SW 1271 (cell line): ENCODE data around the gene CNOT1.
"Not testable (repeated sequence)": the region's sequence is repeated elsewhere in the genome, so short reads cannot be mapped to it uniquely, and the experiment has no call there.

Experiments
- DNase-seq, 2 experiments: peaks; one replicate each; lab custom pipeline; 2025; lab: John Stamatoyannopoulos, UW

CNOT1 gene

GRCh38 chr16:58582133-58582532, 47.5 kb downstream of the CNOT1 start:
- DNase-seq: no peak

- DNase-seq: no peak
Observed at GRCh38 chr16:58579587-58579986, 50.0 kb downstream of the CNOT1 start.

GRCh38 chr16:58578642-58579041, 51.0 kb downstream of the CNOT1 start:
- no peak for DNase-seq

GRCh38 chr16:58577141-58577540, 52.5 kb downstream of the CNOT1 start:
- DNase-seq: no peak

- DNase-seq: no peak
Observed at GRCh38 chr16:58574895-58575294, 54.7 kb downstream of the CNOT1 start.

GRCh38 chr16:58565697-58566096, 63.9 kb downstream of the CNOT1 start:
- not testable (repeated sequence) for DNase-seq

- DNase-seq: no peak
Observed at GRCh38 chr16:58563775-58564174, 65.9 kb downstream of the CNOT1 start.

GRCh38 chr16:58563235-58563634, 66.4 kb downstream of the CNOT1 start:
- DNase-seq: peak in 1 of 2 experiments; percentile 32

- no peak for DNase-seq
Observed at GRCh38 chr16:58556678-58557077, 72.9 kb downstream of the CNOT1 start.

- DNase-seq: no peak
Observed at GRCh38 chr16:58551496-58551895, 78.1 kb downstream of the CNOT1 start.

GRCh38 chr16:58548378-58548777, 81.2 kb downstream of the CNOT1 start:
- no peak for DNase-seq

- no peak for DNase-seq
Observed at GRCh38 chr16:58543685-58544084, 85.9 kb downstream of the CNOT1 start.

- DNase-seq: no peak
Observed at GRCh38 chr16:58542291-58542690, 87.3 kb downstream of the CNOT1 start.

- DNase-seq: no peak
Observed at GRCh38 chr16:58541711-58542110, 87.9 kb downstream of the CNOT1 start.

GRCh38 chr16:58537124-58537906, 92.3 kb downstream of the CNOT1 start:
- no peak for DNase-seq

GRCh38 chr16:58536278-58536677, 93.3 kb downstream of the CNOT1 start:
- no peak for DNase-seq

- DNase-seq: no peak
Observed at GRCh38 chr16:58535100-58535499, 94.5 kb downstream of the CNOT1 start.

- DNase-seq: no peak
Observed at GRCh38 chr16:58533751-58534470, 95.7 kb downstream of the CNOT1 start.

- DNase-seq: no peak
Observed at GRCh38 chr16:58532414-58532813, 97.2 kb downstream of the CNOT1 start.

- no peak for DNase-seq
Observed at GRCh38 chr16:58530179-58530578, 99.4 kb downstream of the CNOT1 start.

GRCh38 chr16:58519707-58520106, 109.9 kb downstream of the CNOT1 start:
- DNase-seq: no peak

GRCh38 chr16:58518980-58519368, 110.7 kb downstream of the CNOT1 start:
- DNase-seq: no peak
